Raji (cell line): ENCODE measurements around the gene MFSD2A.

Experiments used
- POLR2A ChIP-seq: IDR thresholded peaks from 2 replicates; pipeline ENCODE4 v1.6.1; 2011; ENCODE audit warnings: low read depth, low read length, control low read depth; ENCODE audit not compliant: insufficient read depth

The MFSD2A gene

GRCh38 chr1:39933956-39934941, 20.7 kb upstream of the MFSD2A start:
- TF ChIP-seq POLR2A: no peak

DNA sequence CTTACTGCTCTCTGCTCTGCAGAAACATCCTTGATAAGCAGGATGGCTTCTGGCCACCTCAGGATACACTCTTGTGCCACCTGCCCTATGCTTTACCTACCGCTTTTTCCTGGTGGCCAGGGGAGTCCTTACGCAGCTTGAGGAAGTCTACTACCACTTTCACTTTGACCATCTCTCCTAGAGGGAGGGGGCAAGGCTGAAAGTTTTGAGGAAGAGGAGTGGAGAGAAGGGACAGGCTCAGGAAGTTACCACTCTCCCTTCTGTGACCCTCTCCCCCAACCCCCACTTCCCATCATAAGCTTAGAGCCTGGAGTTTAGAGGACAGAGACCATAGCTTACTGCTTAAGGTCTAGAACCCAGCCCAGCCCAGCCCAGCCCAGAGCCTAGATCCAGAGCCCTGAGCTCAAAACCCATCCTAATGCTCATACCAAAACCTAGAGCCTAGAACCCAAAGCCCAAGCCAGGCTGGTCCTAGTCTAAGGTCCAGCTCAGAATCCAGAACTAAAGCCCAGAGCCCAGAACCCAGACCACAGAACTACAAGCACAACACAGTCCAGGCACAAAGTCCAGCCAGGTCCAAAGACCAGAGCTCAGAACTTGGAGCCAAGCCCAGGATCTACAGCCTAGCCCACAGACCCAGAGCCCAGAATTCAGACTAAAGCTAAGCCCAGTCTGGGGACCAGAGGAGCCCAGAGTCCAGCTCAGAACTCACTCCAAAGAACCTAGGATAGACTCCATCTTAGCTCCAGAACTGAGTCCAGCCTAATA, 18.0 kb upstream of the MFSD2A start:
- no peak for TF ChIP-seq POLR2A

GRCh38 chr1:39938856-39939255, 16.1 kb upstream of the MFSD2A start:
- no peak for TF ChIP-seq POLR2A

- no peak for TF ChIP-seq POLR2A
Observed at GRCh38 chr1:39940253-39940652, 14.7 kb upstream of the MFSD2A start.

GRCh38 chr1:39940980-39941871, 13.7 kb upstream of the MFSD2A start:
- no peak for TF ChIP-seq POLR2A

DNA sequence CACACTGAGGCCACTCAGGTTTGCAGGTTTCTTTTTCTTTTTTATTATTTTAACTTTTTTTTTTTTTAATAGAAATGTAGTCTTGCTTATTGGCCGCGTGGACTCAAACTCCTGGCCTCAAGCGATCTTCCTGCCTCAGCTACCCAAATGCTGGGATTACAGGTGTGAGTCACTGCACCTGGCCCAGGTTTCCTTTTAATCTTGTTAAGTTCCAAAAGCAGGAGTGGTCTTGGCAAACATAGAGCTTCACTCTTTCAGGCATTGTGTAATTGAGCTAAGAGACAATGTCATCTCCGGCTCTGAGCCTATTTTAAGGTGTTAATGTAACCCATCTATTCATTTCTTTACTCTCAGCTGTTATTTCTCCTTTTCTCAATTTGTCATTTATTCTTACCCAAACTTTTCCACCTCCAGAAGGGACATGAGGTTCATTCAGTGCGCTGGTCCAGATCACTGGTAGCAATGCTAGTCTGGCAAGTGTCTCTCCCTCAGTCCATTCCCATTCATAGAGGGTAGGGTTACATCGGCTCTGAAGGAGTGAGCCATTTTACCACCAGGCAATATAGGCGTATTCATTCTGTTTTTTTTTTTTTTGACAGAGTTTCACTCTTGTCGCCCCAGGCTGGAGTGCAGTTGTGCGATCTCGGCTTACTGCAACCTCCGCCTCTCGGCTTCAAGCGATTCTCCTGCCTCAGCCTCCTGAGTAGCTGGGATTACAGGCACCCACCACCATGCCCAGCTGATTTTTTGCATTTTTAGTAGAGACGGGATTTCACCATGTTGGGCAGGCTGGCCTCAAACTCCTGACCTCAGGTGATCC, 11.3 kb upstream of the MFSD2A start:
- no peak for TF ChIP-seq POLR2A

GRCh38 chr1:39944410-39945112, 10.4 kb upstream of the MFSD2A start:
- no peak for TF ChIP-seq POLR2A

GRCh38 chr1:39946216-39946615, 8.7 kb upstream of the MFSD2A start:
- no peak for TF ChIP-seq POLR2A

GRCh38 chr1:39947260-39947659, 7.7 kb upstream of the MFSD2A start:
- TF ChIP-seq POLR2A: no peak

DNA sequence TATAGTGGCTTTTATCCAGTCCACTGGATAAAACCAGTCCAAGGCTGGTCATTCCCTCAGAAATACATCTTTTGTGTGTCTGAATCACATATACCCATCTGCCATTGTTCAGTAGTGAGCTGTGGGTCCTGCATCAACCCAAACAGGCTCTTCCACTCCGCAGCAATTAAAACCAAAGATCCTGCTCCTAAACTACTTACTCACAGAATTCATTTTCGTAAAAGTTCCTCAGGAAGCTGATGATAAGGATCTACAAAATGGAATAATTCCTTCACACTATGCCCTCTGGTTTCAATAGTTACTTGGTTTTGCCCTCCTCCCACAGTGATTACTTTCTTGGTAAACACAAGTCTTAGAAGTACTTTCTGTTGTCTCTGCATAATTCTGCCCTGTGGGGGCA, 5.1 kb upstream of the MFSD2A start:
- no peak for TF ChIP-seq POLR2A

DNA sequence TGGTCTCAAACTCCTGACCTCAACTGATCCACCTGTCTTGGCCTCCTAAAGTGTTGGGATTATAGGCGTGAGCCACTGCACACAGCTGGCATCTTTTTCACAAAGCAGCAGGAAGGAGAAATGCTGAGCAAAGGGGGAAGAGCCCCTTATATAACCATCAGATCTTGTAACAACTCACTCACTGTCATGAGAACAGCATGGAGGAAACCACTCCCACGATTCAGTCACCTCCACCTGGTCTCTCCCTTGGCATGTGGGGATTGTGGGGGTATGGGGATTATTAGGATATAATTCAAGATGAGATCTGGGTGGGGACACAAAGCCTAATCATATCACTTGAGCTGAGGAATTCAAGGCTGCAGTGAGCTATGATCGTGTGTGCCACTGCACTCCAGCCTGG, 3.0 kb upstream of the MFSD2A start:
- TF ChIP-seq POLR2A: no peak

GRCh38 chr1:39952359-39953110, 2.4 kb upstream of the MFSD2A start:
- TF ChIP-seq POLR2A: no peak

GRCh38 chr1:39954324-39954869, 548 bp upstream of the MFSD2A start:
- TF ChIP-seq POLR2A: no peak
